22Rv1 (cell line): ENCODE measurements around the gene COL11A2.

ENCODE experiments used
- ZFX ChIP-seq: fragments of 450-650 bp; IDR thresholded peaks from 2 replicates; pipeline ENCODE4 v1.6.1; 2017; ENCODE audit warnings: antibody characterized with exemption, borderline replicate concordance
- TF ChIP-seq, protein P1 (sequence below): fragments of 450-650 bp; IDR thresholded peaks from 2 replicates; pipeline ENCODE4 v1.5.1; 2017; ENCODE audit warnings: mild to moderate bottlenecking

DNA sequence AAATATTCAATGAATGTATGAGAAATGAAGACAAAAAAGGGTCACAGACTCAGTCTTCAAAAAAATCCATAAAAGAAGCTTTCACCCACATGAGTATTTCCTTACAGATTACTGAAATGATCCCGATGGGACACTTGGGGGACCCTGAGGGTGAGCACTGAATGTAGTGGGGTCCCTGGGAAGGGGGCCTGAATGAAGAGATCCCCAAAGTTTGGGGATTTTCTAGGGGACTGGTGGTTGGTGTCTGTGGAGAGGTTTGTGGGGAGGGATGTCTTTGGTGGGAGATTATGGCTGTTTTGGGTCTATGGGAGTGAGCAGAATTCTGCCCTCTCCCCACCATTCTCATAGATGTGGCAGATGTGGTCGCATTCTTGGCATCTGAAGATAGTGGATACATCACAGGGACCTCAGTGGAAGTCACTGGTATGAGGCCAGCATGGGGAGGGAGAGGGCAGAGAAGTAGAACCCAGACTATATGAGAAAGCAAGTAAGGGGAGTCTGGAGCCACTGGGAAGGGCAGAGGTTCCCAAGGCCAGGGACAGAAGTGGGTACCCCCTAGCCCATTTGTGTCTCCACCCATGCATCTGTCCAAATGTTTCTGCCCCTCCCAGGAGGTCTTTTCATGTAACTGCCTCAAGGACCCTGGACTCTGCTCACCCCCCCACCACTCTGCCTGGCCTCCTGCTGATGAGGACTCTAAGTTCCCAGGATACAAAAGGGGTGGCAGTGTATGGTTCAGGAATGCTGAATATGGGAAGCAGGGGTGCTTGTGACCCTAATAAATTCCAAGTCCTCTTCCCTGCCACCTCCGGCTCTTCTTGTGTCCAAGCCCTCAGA is 14.0 kb upstream of the COL11A2 start:
- TF ChIP-seq, protein P1, sequence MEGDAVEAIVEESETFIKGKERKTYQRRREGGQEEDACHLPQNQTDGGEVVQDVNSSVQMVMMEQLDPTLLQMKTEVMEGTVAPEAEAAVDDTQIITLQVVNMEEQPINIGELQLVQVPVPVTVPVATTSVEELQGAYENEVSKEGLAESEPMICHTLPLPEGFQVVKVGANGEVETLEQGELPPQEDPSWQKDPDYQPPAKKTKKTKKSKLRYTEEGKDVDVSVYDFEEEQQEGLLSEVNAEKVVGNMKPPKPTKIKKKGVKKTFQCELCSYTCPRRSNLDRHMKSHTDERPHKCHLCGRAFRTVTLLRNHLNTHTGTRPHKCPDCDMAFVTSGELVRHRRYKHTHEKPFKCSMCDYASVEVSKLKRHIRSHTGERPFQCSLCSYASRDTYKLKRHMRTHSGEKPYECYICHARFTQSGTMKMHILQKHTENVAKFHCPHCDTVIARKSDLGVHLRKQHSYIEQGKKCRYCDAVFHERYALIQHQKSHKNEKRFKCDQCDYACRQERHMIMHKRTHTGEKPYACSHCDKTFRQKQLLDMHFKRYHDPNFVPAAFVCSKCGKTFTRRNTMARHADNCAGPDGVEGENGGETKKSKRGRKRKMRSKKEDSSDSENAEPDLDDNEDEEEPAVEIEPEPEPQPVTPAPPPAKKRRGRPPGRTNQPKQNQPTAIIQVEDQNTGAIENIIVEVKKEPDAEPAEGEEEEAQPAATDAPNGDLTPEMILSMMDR = no peak
- TF ChIP-seq ZFX = no peak
